ENCODE measurements around the gene ZNF263. TPM values are rescaled to one million over a fixed set of nuclear protein-coding genes. Genes with fewer than 3 reads are reported as not detected.

The ZNF263 gene
- total and polyA plus RNA-seq, 4 donors = 6.3 to 27.3 (median 13.3) TPM

- TF ChIP-seq MAX (IDR thresholded peaks at IDR 0.05) = no peak
- no peak for TF ChIP-seq GABPA (IDR thresholded peaks at IDR 0.05 in 1 of 2, conservative IDR thresholded peaks at IDR 0.05 in 1 of 2)
- no peak for TF ChIP-seq FOXA2 (IDR thresholded peaks at IDR 0.05)
- TF ChIP-seq CTCF (IDR thresholded peaks at IDR 0.05; ENCODE audit: low read depth, low read length, missing input control) = no peak
- no peak for TF ChIP-seq NR2F2 (IDR thresholded peaks at IDR 0.05)
- TF ChIP-seq RAD21 (IDR thresholded peaks at IDR 0.05) = no peak
- no peak for TF ChIP-seq RXRA (IDR thresholded peaks at IDR 0.05)
- no peak for TF ChIP-seq YY1 (IDR thresholded peaks at IDR 0.05)
- no peak for TF ChIP-seq FOXA1 (IDR thresholded peaks at IDR 0.05)
- TF ChIP-seq JUND (IDR thresholded peaks at IDR 0.05) = no peak
- TF ChIP-seq EGR1 (IDR thresholded peaks at IDR 0.05; ENCODE audit: low read depth in 2 of 2) = no peak
- TF ChIP-seq SP1 (IDR thresholded peaks at IDR 0.05) = no peak
- TF ChIP-seq HNF4G (IDR thresholded peaks at IDR 0.05) = no peak
- no peak for TF ChIP-seq HNF4A (conservative IDR thresholded peaks at IDR 0.05)
- no peak for TF ChIP-seq TAF1 (conservative IDR thresholded peaks at IDR 0.05)
- no peak for TF ChIP-seq ZBTB33 (IDR thresholded peaks at IDR 0.05)
- no peak for TF ChIP-seq ATF3 (IDR thresholded peaks at IDR 0.05)
- TF ChIP-seq REST (IDR thresholded peaks at IDR 0.05) = no peak
- 76% methylated on average over 14 of the region's 14 CpGs for WGBS
- H3K36me3 ChIP-seq (ENCODE audit: control insufficient read depth in 4 of 4, insufficient read depth in 3 of 4, low read depth in 1 of 4, low read length in 3 of 4) = no peaks in the 10 kb centered on the region
- peaks cover 0 to 2% (median 0%) of the 10 kb centered on the region in 4 donors for H3K9me3 ChIP-seq (ENCODE audit: control insufficient read depth in 4 of 4, low read length in 3 of 4)
- peak within 1 kb of the TSS in 1 of 2 donors; percentile 30 for H3K27ac ChIP-seq (ENCODE audit: low read depth in 1 of 2, low read length in 2 of 2)
- H3K4me1 ChIP-seq (ENCODE audit: control insufficient read depth in 4 of 4, insufficient read depth in 4 of 4, low read length in 3 of 4) = peaks cover 0 to 2% (median 1%) of the 10 kb centered on the region in 4 donors
- H3K27me3 ChIP-seq (ENCODE audit: control insufficient read depth in 4 of 4, insufficient read depth in 4 of 4, low read length in 3 of 4) = no peaks in the 10 kb centered on the region
- DNase-seq (ENCODE audit: low spot score) = no peak
- H3K4me3 ChIP-seq (ENCODE audit: low read depth in 1 of 3, low read length in 3 of 3) = peak within 1 kb of the TSS in 2 of 3 donors; percentile 2 to 30
- H3K9ac ChIP-seq (ENCODE audit: low read depth in 1 of 2, low read length in 2 of 2) = peak within 1 kb of the TSS in 1 of 2 donors; percentile 7
These were observed 27.0 kb upstream of the ZNF263 start, which contains the start of gene MEFV for GRCh38 chr16:3256146-3256865. Gene MEFV, minus strand, starts transcription at chr16:3256633. Its CDS starts 46 bp downstream, at chr16:3256587.
